NCI-H446 treated with DMSO at 0.1 percent for 48 hours (cell line): Measurements from ENCODE around the gene RTTN.
"Not testable (repeated sequence)": the region's sequence is repeated elsewhere in the genome, so short reads cannot be mapped to it uniquely, and the experiment has no call there.

Source experiments
- DNase-seq: peaks from one replicate; lab custom pipeline; 2025; lab: John Stamatoyannopoulos, UW

Gene RTTN

DNA sequence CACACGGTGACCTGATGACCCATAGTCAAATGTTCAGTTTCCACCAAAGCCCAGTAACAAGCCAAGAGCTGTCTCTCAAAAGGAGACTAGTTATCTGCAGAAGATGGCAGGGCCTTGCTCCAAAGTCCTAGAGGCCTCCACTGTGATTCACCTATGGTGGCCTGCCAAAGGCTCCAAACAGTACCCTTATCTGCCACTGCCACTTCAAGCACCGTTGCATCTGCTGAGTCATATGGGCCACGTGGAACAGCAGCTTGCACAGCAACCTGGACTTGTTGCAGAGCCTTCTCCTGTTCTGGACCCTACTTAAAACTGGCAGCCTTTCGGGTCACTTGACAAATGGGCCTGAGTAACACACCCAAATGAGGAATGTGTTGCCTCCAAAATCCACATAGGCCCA lies 230.2 kb downstream of the RTTN start:
- DNase-seq, result not testable (repeated sequence)

- no peak for DNase-seq
Observed at GRCh38 chr18:69974365-69974764, 231.1 kb downstream of the RTTN start.

DNA sequence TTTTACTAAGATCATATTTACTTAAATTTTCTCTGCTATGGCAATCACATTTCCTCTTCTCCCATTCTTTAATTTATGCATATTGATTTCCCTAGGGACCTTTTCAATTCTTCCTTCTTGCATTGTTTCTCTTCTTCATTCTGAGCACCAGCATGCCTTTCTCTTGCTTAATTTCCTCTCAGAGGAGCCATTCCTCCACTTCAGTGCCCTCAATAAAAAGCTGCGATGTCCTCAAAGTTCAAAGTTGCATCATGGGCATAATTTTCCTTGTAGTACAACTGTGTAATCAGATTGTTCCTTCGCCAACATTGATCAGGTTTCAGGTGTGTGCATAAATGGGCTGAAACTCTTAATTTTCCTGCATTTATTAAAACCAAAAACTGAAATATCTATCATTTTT lies 236.0 kb downstream of the RTTN start:
- DNase-seq, result no peak

GRCh38 chr18:69968039-69968438 lies 237.4 kb downstream of the RTTN start:
- no peak for DNase-seq

- DNase-seq, result no peak
Observed at GRCh38 chr18:69963196-69963595, 242.3 kb downstream of the RTTN start.

GRCh38 chr18:69961718-69962117 lies 243.8 kb downstream of the RTTN start:
- DNase-seq, result no peak

- DNase-seq, result no peak
Observed at GRCh38 chr18:69958422-69958821, 247.1 kb downstream of the RTTN start.

DNA sequence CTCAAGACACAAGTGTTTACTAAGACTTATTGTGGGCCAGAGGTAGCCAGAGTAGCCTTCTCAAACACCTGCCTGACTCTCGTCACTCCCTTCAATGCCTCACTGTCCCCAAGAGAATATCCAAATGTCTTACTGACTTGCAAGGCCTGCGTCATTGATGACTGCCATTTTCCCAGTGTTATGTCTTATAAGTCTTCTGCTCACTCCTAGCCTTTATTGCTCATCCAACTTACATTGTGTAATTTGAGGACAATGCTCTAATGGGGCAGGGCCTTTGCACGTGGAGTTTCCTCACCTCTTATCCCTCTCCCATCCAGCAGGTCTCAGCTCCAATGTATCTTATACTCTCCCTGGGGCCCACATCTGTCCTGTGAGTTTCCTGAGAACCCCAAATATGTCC lies 247.7 kb downstream of the RTTN start:
- no peak for DNase-seq

DNA sequence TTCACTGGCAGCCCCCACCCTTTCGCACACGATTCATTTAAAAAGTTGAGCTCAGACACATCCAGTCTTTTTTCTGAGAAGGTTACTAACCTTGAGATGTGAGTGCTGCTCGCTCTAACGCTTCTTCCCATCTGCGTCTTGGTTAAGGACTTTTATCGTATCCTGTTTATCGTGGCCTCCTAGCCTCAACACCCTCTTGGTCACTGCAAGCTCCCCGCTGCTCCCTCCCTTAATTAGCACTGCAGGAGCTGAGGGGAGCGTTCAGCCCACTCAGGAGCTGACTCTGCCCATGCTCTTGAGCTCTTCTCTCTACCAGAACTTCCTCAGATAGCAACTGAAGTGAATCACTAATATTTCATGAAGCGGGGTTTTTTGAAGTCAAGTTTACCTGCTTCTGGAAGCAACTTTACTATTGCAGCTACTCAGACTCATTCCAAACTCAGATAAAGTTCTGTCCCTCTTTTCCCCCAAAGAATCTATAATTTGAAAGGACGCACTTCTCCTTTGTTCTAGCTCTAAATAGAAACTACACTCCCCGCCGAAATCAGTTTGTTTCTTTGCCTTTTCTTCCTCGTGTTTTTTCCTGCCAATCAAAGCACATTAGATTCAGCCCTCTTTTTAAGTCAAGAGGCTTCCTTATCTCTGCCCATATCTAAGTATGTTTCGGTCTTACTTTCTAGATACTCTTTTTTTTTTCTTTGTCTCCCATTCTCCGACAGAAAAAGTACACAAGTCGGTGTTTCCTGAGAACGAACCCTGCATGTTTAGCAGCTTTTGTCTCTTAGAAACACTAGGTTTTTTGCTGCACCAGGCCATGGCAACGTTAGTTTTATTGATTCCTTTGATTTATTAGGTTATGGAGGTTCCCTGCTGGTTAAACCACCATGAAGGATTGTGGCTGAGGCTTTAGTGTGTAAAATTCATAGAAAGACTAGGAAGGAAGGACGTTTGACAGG lies 248.5 kb downstream of the RTTN start:
- no peak for DNase-seq

- no peak for DNase-seq
Observed at GRCh38 chr18:69956057-69956456, 249.4 kb downstream of the RTTN start.

- DNase-seq, result no peak
Observed at GRCh38 chr18:69954719-69955480, 250.6 kb downstream of the RTTN start.

- no peak for DNase-seq
Observed at GRCh38 chr18:69953191-69953590, 252.3 kb downstream of the RTTN start.
